HG03520 (cell line): ENCODE measurements around the gene OAF.

Source experiments
- ATAC-seq: cut with Tn5 transposase; IDR thresholded peaks from one replicate; pipeline ENCODE4 v1.9.1; 2021; ENCODE audit warnings: mild to moderate bottlenecking, moderate library complexity; ENCODE audit not compliant: unreplicated experiment

OAF gene

DNA sequence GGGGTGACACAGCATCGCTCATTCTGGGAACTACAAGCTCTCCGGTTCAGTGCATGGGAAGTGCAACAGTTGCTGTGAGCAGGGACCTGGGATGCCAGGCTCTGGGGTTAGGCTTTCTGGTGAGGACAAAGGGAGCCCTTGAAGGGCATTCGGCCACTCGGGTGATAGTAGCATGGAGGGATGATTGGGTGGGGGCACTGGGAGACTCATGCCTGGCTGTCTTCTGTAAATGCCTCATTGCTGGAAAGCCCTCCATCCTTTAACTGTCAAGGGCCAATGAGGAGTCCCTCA is 9.9 kb downstream of the OAF start:
- no peak for ATAC-seq

DNA sequence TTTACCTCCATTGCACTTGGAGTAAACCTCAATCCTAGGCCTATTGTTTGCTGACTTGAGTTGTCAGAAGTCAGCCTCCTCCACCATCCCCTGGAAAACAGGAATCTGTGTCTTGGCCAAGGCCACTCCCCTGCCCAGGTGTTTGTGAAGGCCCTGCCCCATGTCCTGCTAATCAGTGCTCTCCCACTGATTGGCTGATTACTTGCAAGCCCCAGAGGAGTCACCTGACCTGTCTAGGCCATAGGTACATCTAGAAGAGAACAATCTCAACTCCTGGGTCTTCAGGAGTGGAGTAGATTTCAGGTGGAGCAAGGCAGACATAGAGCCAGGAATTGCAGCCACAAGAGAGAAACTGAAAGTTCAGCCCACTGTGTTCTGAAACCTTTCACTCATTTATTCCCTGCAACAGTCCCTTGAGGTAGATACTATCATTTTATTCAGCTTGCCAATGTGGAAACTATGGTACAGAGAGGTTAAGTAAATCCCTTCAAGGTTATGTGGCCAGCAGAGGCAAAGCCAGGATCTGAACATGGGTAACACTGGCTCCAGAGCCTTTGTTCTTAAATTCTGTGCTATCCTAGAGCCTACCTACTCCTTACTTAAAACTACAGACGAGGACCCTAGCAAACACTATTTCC is 10.4 kb downstream of the OAF start:
- ATAC-seq = no peak

DNA sequence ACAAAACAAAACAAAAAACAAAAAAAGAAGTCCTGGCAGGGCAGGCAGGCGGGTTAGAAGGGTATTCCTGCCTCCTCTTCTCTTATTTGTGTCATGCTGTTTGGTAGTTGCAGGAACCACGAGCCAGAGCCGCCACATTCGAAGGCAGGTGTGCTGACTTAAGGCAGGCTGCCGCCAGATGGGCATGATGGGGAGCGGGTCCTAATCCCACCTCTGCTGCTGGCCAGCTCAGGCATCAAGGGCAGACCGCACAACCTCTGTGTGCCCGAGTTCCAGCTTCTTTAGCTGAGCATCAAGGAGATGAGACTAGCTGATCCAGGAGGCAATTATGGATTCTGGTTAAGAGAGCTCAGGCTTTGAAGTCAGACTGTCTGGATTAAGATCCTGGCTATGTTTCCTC is 12.1 kb downstream of the OAF start:
- no peak for ATAC-seq

DNA sequence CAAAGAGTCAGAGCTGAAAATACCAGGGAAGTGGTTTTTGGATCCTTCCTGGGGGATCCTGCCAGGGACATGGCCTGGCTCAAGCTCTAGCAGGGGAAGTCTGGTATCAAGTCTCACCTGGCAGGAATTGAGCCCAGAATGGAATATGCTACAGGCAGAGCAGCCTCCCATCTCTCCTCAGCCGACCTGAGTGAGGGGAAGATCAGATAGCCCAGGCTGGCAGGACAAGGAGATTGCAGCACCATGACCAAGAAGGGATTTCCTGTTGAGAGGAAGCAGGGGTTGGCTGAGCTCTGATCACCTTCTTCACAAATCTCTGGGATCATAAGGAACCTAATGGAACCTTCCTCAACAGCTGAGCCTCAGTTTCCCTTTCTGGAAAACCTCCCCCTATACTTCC is 13.0 kb downstream of the OAF start:
- no peak for ATAC-seq

DNA sequence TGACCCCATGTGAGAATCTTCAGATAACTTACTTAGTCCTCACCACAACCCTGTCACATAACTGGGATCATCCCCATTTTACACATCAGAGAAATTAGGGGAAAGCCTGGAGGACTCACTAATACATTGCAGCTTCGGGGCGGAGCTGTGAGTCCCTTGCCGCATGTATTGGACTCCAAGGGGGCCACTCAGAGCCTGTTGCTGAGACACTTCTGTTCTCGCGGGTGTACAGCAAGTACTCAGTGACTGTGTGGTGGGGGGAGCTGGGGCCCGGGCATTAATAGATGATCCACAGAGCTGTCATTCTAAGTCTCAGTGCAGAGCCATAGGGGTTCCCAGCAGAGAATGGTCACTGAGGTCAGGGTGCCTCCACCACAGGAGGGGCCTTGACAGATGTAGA is 13.5 kb downstream of the OAF start:
- ATAC-seq = no peak

DNA sequence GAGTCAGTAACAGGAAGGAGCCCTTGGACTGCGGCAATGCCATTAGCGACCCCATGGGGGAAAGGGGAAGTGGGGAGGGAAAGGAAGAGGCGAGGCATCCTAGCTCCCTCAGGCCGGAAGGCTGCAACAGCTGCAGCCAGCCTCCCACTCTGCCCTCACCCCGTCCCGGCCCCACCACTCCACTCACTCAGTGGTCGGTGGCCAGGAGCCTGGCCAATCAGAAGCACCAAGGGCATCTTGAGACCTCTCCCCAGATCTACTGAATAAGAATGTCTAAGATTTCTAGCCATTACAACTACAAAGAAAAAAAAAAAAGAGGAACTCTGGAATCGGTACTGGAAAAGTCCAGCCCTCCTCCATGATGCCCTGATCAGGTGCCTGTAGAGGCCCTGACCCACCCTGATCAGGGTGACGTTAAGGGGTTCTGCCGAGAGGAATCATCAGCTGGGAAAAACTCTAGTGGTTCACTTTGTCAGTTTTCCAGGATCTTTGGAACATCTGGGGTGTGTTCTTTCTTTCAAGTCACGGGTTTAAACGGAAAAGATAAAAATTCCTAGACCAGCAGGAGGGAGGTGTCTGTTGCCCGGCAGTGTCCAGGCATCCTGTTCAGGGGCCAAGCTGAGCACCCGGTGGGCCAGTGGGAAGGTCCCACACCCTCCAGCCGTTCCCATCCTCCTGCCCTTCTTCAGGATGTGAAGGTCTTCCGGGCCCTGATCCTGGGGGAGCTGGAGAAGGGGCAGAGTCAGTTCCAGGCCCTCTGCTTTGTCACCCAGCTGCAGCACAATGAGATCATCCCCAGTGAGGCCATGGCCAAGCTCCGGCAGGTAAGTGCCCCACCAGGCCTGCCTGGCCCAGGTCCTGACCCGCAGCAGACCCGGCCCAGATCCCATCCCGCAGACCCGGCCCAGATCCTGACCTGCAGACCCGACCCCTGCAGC is 14.4 kb downstream of the OAF start:
- no peak for ATAC-seq

DNA sequence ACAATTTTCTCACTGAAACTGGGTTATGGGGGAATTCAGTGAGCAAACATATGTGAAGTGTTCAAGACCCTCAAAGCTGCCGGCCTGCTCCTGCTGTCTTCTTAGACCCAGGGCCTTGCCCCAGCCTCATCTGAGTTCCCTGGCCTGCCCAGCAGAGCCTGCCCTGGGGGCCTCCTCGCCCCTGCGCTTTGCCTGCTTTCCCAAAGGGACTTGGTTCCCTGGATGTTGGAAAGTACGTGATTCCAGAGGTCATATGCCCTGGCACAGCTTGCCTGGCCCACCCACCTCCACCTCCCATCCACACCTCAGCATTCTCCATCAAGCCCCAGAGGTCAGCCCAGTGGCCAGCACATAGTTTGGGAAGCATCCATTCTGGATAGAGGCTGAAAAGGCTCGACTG is 15.4 kb downstream of the OAF start:
- ATAC-seq = no peak

DNA sequence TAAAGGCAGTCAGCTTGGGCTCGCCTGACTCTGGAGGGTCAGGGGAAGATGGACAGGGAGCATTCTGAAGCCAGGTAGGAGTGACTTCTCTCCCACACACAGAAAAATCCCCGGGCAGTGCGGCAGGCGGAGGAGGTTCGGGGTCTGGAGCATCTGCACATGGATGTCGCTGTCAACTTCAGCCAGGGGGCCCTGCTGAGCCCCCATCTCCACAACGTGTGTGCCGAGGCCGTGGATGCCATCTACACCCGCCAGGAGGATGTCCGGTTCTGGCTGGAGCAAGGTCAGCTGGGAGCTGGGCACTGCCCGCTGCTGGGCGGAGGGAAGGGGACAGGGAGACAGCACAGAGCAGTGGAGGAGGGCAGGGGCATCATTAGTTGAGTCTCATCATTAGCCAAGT is 15.9 kb downstream of the OAF start:
- ATAC-seq = no peak

DNA sequence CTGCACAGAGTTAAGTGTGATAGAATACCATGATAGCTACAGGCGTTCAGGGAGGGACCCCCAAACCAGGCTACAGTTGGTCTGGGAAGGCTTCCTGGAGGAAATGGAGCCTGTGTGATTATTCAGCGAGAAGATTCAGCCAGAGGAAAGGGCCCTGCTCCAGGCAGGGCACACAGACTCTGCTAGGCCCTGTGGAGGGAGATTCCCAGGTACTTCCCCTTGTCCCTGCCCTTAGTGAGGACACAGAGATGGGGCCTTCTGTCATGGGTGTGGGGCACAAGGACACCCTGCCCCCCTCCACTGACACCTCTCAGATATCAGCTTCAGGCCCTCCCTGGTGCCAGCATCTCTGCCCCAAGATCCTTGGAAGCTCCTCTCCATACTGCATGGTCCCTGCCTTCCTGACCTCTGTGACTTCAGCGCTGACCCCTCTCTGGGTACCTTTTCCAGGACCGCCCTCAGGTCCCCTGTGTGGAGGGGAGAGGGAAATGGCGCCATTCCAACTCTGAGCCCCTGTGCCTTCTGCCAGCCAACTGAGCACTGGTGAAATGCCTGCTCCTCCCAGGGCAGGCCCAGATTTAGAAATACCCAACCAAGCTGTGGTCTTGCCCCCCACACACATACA is 16.5 kb downstream of the OAF start:
- no peak for ATAC-seq

DNA sequence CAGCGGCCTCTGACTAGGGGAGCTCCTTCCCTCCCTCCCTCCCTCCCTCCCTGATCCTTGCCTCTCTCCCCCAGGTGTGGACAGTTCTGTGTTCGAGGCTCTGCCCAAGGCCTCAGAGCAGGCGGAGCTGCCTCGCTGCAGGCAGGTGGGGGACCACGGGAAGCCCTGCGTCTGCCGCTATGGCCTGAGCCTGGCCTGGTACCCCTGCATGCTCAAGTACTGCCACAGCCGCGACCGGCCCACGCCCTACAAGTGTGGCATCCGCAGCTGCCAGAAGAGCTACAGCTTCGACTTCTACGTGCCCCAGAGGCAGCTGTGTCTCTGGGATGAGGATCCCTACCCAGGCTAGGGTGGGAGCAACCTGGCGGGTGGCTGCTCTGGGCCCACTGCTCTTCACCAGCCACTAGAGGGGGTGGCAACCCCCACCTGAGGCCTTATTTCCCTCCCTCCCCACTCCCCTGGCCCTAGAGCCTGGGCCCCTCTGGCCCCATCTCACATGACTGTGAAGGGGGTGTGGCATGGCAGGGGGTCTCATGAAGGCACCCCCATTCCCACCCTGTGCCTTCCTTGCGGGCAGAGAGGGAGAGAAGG is 18.1 kb downstream of the OAF start:
- no peak for ATAC-seq

DNA sequence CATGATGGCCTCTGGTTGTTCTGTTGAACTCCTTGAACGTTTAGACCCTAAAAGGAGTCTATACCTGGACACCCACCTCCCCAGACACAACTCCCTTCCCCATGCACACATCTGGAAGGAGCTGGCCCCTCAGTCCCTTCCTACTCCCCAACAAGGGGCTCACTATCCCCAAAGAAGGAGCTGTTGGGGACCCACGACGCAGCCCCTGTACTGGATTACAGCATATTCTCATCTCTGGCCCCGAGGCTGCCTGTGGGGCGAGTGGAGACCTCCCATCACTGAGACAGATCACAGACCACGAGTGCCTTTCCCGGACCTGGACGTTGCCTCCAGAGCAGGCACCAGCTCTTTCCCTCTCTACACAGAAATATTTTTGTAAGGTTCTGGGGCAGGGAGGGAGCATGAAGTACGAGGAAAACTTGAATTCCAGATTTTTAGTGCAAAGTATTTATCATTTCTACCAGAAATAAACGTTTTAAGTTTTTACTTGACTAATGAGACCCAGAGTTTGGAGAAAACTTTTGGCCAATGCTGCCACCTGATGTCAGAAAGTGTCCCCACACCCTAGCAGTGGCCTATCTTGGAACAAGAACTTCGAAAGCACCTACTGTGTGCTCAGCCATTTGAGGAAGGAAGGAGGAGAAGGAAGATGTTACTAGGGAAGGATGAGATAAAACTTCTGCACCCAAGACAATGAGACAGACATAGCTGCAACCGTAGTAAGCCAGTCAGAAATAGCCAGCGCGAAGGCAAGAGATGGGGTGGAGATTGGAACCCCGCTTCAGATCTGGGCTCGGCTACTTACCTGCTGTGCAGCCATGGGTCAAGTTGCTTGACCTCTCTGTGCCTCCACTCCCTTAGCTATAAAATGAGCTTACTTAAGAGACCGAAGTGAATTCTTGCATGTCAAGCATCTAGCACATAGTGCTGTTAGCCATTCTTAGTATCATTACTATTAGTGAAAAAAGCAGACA is 18.9 kb downstream of the OAF start:
- no peak for ATAC-seq

DNA sequence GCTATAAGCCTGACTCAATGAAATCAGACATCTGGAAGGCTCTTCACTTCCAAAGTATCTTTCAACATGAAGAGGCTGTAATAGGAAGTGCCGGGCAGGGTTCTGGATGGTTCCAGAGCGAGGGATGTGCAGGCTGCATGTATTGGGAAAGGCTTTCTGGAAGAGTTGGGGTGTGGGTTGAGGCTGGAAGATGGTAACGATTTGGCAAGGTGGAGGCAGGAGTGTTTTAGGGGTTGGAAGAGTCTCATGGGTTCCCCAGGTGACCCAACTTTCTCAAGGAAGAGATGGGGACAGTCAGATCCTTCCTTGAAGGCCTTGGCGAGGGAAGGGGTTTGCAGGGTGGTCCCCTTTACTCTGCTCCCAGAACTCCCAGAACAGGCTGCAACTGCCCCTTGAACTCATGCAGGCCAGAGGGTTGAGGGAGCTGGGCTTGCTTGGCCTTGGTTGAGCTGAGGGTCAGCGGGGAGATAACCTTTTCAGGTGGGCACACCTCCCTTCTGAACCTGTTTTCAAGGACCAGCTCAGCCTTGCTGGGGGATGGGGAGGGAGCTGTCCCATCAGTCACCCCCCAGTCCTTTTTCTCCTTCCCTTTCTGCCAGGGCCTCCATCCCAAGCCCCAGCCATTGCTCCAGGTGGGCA is 19.7 kb downstream of the OAF start:
- ATAC-seq = no peak

DNA sequence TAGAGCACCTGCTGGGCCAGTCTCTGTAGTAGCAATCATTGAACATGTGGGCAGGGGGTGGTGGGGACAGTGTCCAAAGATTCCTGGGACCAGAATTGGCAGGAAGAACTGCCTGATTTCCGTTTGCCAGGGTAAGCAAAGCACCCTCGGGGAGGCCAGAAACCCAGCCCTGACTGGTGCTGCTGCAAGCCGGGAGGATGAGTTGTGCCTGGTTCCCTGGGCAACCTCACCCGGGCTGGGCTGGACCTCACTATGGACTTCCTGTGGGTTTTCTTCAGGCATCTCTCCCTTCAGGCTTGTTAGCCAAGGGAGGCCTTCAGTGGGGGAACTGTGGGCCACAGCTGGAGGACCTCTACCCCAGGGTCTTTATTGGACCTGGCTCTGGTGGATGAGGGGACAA is 21.1 kb downstream of the OAF start:
- no peak for ATAC-seq

DNA sequence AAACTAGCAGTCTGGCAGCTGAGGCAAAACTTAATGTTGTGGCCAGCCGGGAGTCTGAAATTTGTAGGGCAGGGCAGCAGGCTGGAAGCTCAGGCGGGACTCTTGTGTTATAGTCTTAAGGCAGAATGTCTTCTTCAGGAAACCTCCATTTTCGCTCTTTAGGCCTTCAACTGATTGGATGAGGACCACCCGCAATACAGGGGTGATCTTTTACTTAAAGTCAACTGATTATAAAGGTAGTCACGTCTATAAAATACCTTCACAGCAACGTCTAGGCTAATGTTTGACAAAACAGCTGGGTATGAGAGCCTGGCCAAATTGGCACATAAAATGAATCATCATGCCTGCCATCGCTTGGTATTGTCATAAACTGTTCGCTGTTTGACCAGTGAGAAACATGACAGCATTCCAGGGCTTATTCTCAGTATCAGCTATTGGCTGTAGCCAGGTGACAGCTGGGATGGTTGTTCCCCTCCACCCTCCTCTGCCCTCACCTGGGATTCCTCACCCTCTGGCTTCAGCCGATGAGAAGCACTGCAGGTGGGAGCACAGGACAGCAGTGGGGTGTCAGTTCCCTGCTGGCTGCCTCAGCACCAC is 22.5 kb downstream of the OAF start:
- no peak for ATAC-seq

DNA sequence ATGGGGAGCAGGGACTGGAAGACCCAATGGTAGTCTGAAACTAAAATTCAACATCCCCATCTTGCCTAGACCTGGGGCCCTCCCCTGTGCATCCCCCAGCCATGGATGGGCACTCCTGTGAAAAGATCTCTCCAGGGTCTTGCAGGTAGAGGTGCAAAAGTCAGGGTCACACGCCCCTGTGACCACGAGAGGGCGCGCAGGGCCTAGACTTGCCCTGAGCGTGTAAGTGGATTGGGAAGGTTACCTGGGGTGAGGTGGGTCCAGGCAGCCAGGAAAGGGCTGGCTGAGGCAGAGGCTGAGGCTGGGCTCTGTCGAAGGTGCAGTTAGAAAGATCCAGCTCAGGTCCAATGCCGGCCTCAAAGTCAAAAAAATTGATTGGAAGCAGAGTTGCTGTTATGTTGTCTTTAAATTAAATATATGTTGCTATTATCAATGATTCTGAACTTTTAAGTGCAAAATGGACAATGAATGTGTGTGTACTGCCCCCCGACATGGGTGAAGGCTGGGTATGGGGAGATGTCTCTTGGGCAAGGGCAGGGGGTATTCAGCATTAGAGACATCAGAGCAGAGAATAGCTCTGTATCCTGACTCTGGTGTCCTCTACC is 24.3 kb downstream of the OAF start:
- ATAC-seq = no peak

DNA sequence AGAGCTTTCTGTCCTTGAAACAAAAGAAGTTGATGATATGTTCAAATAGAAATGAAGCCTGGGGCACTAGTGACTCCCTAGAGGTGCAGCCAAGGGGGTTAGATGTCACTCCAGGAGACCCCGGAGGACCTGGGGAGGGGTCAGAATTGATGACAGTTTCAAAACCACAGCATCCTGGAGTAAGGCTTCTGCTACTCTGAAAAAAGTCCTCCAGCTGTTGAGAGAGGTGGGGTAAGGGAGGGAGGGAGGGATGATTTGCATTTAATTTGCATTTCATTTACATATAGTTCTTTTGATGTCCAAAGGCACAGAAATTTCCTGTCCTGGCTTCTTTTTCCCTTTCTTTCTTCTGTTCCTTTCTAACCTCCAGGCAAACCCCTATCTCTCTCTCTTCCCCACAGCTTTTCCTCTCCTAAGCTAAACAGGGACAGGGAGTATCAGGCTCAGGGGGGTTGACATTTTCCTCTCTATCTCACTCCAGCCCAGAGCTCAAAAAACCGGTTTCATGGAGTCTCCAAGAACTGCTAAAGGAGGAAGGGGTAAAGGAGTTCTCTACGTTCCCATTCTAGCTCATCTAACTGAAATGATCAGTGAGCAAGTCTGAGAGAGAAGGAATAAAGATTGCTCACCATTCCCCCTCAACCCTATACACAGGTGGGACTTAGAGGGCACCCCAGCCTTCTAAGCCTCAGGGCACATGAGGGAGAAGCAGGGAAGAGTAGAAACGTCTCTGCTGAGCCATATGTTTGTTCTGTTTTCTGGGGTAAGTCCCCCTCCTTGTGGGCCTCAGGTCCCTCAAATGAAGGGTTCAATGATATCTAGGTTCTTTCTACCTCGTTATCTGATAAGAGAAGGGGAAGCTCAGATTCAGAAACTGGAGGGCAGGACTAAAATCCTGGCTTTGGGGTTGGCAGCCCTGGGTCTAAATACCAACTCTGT is 25.6 kb downstream of the OAF start:
- ATAC-seq = no peak

DNA sequence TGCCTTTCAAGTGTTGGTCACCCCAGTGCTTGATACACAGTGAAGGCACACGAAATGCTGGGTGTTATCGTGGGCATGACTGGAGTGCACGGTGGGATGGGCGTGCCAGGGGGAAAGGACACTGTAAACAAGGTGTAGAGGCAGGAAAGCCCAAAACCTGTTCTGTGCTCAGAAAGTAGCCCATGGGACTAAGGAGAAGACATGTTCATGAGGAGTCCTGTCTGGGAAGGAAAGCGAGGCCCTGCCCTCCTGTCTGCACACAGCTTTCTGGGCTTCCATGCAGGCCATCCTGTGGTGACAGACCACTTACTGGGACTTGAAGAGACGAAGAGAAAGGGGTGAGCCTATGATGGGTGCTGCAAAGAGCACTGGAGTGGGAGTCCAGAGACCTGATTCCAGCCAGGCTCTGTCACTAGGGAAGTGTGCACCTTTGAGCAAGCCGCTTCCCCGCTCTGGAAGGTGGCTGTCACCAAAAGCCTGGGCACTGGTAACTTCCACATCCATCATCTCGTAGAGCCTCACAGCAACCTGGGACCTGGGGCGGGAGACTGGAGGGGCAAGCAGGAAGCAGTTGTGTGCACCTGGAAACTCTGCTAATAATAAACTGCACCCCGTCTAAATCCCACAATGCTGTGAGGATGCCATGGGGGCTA is 28.3 kb downstream of the OAF start:
- ATAC-seq = no peak
